Activated CD4-positive, alpha-beta memory T cell treated with anti-CD3 and anti-CD28 coated beads, Interleukin-2, amount 10 ng/mL, durations not matched to agents 7 days and 5 days (primary cell): ENCODE data around the gene PHC2. TPM values are rescaled to one million over a fixed set of nuclear protein-coding genes. Genes with fewer than 3 reads are reported as not detected.

Experiments
- CTCF ChIA-PET: fragments of 350-600 bp; sonication (Branson Sonifier 250); formaldehyde crosslinking; loops from one replicate; lab custom pipeline; 2021; ENCODE audit warnings: antibody characterized with exemption, inconsistent platforms; lab: Charles Lee
- POLR2A ChIA-PET: fragments of 350-600 bp; sonication (Branson Sonifier 250); formaldehyde crosslinking; loops from one replicate; lab custom pipeline; 2021; ENCODE audit warnings: antibody characterized with exemption; lab: Charles Lee
- DNase-seq: peaks from one replicate; pipeline ENCODE4 v3.0.0-alpha.2; 2020
- H3K27ac Mint-ChIP-seq: one replicate; pipeline ENCODE4 v1.8.0; 2021; ENCODE audit warnings: mild to moderate bottlenecking, mixed read lengths
- H3K27me3 Mint-ChIP-seq: one replicate; pipeline ENCODE4 v1.8.0; 2021; ENCODE audit warnings: mixed read lengths
- H3K36me3 Mint-ChIP-seq: one replicate; pipeline ENCODE4 v1.8.0; 2021; ENCODE audit warnings: low read depth, mixed read lengths
- H3K4me1 Mint-ChIP-seq: one replicate; pipeline ENCODE4 v1.8.0; 2021; ENCODE audit warnings: mixed read lengths
- H3K4me3 Mint-ChIP-seq: one replicate; pipeline ENCODE4 v1.8.0; 2021; ENCODE audit warnings: mild to moderate bottlenecking, mixed read lengths
- H3K9me3 Mint-ChIP-seq: one replicate; pipeline ENCODE4 v1.8.0; 2021; ENCODE audit warnings: mixed read lengths
- total RNA-seq, 2 experiments: library from RNA; stranded (reverse); gene quantifications; one replicate each; pipeline ENCODE4 v1.2.3, GENCODE V29; 2021

The PHC2 gene
- total RNA-seq, 2 experiments from 2014 or later: 41.3 to 42.9 TPM

DNA sequence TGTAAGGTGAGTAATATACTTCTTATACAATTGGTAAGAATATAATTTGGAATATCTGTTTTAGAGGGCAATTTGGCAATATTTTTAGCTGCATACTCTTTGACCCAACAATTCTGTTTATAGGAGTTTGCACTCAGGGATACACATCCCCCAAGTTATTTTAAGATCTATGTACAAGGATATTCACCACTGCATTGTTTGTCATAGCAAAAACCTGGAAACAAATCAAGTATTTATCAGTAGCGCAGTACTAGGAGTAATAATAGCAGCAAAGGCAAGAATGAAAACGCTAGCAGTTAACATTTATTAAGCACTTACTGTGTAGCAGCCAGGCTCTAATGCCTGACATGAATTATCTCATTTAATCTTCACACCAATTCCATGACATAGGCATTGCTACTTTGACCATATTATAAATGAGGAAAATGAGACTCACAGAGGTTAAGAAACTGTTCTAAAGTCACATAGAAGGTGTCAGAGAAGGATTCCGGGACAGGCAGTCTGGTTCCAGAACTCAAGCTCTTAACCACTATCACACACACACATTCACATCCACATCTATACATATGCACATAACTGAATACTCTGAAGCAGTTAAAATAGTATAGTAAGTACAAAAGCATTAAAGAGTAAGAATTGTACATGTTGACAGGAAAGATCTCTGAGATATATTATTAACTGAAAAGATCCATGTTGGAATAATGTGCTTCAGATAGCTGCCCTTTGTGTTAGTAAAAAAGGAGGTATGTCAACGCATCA is 30.6 kb downstream of the PHC2 start:
- peaks cover 8% of the 10 kb centered on the region for H3K4me1 Mint-ChIP-seq
- no peak overlapping the region for H3K27ac Mint-ChIP-seq
- CTCF ChIA-PET: interaction anchor here (1.3 kb wide), 1 partner anchor 71 kb away, joined by 4 read pairs; no protein-coding TSS in a partner anchor
- POLR2A ChIA-PET: no interaction called here
- no peaks in the 10 kb centered on the region for H3K36me3 Mint-ChIP-seq
- no peaks in the 10 kb centered on the region for H3K9me3 Mint-ChIP-seq
- H3K27me3 Mint-ChIP-seq: peaks cover 24% of the 10 kb centered on the region
- DNase-seq: no peak
- H3K4me3 Mint-ChIP-seq: no peak overlapping the region

DNA sequence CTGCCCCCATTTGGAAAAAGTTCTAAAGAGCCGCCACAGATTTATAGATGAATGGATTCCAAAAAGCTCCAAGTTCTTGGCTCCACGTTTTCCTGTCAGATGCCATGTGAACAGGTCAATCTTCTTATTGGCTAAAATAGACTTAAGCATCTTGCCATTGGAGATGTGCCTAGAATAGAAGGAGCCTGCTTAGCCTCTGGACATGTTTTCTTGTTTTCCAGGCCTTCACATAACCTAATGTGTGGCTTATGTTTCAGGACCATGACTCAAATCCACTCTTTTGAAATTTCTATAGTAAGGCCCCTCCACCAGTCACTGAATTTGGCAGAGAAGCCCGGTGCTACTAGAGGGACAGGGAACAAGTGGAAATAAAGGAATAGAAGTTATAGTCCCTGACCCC is 31.5 kb downstream of the PHC2 start:
- H3K9me3 Mint-ChIP-seq: no peaks in the 10 kb centered on the region
- ChIA-PET POLR2A (no interaction called here), CTCF (no interaction called here)
- no peak for DNase-seq
- no peak overlapping the region for H3K4me3 Mint-ChIP-seq
- peaks cover 22% of the 10 kb centered on the region for H3K27me3 Mint-ChIP-seq
- peaks cover 8% of the 10 kb centered on the region for H3K4me1 Mint-ChIP-seq
- H3K27ac Mint-ChIP-seq: no peak overlapping the region
- H3K36me3 Mint-ChIP-seq: no peaks in the 10 kb centered on the region

DNA sequence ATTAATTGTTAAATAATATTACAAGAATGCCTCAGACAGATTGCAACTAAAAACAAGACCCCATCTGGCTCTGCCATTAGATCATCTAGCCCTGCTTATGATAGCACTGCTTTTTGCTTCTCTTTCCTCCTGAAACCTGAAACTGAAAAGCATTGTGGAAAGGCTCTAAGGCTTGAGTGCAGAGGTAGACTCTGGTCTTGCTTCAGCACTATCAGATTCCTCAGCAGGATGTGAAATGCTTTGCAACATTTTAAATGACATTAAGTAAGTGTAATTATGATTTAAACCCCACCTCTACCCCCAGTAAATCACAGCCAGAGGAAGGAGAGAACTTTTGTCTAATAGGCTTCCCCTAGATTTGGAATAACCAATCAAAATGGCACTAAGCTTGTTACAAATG is 32.9 kb downstream of the PHC2 start:
- no peaks in the 10 kb centered on the region for H3K36me3 Mint-ChIP-seq
- CTCF ChIA-PET: no interaction called here
- H3K27me3 Mint-ChIP-seq: peaks cover 20% of the 10 kb centered on the region
- H3K4me1 Mint-ChIP-seq: peaks cover 8% of the 10 kb centered on the region
- no peak overlapping the region for H3K4me3 Mint-ChIP-seq
- no peak overlapping the region for H3K27ac Mint-ChIP-seq
- POLR2A ChIA-PET: no interaction called here
- no peaks in the 10 kb centered on the region for H3K9me3 Mint-ChIP-seq
- DNase-seq: no peak

DNA sequence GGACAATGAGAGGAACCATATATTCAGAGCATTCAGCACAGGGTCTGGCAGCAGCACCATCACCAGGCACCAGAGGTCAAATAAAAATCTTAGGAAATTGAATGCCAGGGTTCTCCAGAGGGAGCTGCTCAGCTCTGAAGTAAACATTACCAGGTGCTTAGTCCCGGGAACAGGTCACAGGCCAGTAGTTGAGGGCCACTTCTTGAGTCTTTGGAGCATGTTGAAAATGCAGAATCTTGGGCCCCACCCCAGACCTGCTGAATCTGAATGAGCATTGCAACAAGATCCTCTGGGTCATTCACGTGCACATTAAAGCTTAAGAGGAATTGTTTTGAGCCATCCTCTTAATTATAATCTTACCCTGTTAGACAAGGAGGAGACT is 33.8 kb downstream of the PHC2 start:
- POLR2A ChIA-PET: no interaction called here
- peaks cover 20% of the 10 kb centered on the region for H3K27me3 Mint-ChIP-seq
- H3K4me3 Mint-ChIP-seq: no peak overlapping the region
- CTCF ChIA-PET: interaction anchor here (0.6 to 1.0 kb wide), 3 partner anchors 9 to 102 kb away, joined by 3 to 5 read pairs (median 3); no protein-coding TSS in a partner anchor
- no peak for DNase-seq
- H3K27ac Mint-ChIP-seq: no peak overlapping the region
- H3K9me3 Mint-ChIP-seq: no peaks in the 10 kb centered on the region
- H3K4me1 Mint-ChIP-seq: peaks cover 8% of the 10 kb centered on the region
- no peaks in the 10 kb centered on the region for H3K36me3 Mint-ChIP-seq

DNA sequence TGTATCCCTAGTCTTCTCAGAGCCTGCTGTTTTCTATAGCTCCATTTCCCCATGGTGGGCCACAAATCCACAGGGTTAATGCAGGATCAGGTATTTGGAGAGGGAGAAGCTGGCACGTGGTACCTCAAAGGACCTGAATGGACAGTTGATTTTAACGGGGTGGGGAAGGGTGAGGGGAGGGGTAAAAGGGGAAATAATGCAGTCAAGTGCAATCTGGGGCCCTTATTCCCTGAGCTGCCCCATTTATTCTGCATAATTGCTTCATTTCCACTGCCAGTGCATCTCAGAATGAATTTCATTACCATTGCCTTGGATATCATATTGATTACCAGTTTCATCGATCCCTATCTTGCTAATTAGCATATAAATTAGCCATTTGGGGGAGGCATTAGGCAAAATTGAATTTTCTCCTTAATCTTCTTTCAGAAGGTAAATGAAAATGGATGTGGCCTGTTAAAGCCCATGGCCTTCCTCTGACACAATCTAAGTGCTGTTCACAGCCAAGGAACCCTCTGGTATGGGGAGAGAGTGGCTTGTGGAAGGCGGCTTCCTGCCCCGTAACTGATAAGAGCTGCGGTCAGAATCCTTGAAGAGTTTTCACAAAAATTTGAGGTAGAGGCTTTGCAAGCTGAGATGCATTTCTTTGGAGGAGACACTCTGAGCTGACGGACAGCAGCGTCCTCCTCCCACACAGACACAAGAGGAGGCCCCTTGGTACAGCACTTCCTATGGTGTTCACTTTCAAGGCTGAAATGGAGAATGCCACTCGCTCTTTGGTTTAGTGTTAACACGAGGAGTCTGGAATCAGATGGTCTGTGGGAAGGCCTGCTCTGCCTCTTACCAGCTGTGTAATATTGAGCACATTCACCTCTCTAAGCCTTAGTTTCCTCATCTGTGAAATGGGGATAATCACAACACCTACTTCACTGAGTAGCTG is 34.4 kb downstream of the PHC2 start:
- CTCF ChIA-PET: interaction anchor here (1.0 kb wide), 2 partner anchors 73 to 101 kb away, joined by 3 to 5 read pairs; no protein-coding TSS in a partner anchor
- no peaks in the 10 kb centered on the region for H3K36me3 Mint-ChIP-seq
- peaks cover 26% of the 10 kb centered on the region for H3K27me3 Mint-ChIP-seq
- POLR2A ChIA-PET: no interaction called here
- no peaks in the 10 kb centered on the region for H3K9me3 Mint-ChIP-seq
- H3K4me3 Mint-ChIP-seq: no peak overlapping the region
- peaks cover 8% of the 10 kb centered on the region for H3K4me1 Mint-ChIP-seq
- DNase-seq: no peak
- H3K27ac Mint-ChIP-seq: no peak overlapping the region

DNA sequence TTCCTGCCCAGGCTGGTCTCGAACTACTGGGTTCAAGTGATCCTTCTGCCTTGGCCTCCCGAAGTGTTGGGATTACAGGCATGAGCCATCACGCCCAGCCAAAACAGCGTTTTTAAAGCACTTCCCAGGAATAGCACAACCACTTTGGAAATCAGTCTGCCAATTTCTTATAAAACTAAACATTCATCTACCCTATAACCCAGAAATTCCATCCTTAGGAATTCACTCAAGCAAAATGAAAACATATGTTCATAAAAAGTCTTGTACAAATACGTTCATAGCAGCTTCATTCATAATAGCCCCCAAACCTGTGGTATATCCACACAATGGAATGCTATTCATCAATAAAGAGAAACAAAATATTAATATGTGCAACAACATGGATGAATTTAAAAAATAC is 36.1 kb downstream of the PHC2 start:
- Mint-ChIP-seq H3K27ac (no peak overlapping the region), H3K27me3 (peaks cover 29% of the 10 kb centered on the region), H3K4me1 (peaks cover 8% of the 10 kb centered on the region), H3K9me3 (no peaks in the 10 kb centered on the region), H3K4me3 (no peak overlapping the region), H3K36me3 (no peaks in the 10 kb centered on the region)
- DNase-seq: no peak
- ChIA-PET POLR2A (no interaction called here), CTCF (no interaction called here)

DNA sequence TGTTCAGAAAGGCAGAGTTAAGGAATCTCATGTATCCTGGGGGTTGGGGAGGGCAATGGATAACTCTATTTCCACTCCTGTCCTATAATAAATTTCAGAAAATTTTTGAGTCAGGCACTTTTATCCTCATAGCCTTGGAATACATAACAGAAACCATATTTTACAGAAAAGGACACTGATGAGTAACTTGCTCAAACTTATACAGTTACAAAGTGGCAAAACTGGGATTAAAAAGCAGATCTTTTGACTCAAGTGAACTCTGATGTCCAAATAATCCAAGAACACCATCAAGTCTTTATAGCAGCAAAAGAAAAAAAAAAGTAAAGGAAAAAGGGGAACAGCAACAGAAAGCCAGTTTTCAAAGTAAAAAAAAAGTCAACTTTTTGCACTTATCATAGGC is 36.9 kb downstream of the PHC2 start:
- ChIA-PET POLR2A (no interaction called here), CTCF (no interaction called here)
- Mint-ChIP-seq H3K9me3 (no peaks in the 10 kb centered on the region), H3K27me3 (peaks cover 27% of the 10 kb centered on the region), H3K27ac (no peak overlapping the region), H3K36me3 (no peaks in the 10 kb centered on the region), H3K4me1 (peaks cover 8% of the 10 kb centered on the region), H3K4me3 (no peak overlapping the region)
- DNase-seq: no peak

DNA sequence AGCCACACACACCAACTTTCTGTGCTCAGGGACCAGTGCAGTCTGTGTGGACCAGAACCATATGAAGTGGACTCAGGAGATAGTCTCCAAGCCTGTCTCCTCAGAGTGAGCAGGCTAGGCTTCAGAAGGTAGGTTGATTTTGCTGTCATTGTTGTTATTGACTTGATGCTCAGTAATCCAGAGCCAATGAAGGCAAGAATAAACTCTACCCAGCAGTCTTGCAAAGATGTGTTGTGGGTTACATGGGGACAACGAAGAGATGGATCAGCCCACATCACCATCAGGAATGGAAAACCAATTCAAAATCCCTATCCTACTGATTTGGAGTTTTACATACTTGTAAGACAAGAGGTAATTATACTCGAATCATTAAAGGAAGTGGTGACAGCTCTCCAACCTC is 37.4 kb downstream of the PHC2 start:
- ChIA-PET CTCF (no interaction called here), POLR2A (no interaction called here)
- Mint-ChIP-seq H3K36me3 (no peaks in the 10 kb centered on the region), H3K9me3 (no peaks in the 10 kb centered on the region), H3K27ac (no peak overlapping the region), H3K4me3 (no peak overlapping the region), H3K27me3 (peaks cover 23% of the 10 kb centered on the region), H3K4me1 (peaks cover 8% of the 10 kb centered on the region)
- DNase-seq: no peak

DNA sequence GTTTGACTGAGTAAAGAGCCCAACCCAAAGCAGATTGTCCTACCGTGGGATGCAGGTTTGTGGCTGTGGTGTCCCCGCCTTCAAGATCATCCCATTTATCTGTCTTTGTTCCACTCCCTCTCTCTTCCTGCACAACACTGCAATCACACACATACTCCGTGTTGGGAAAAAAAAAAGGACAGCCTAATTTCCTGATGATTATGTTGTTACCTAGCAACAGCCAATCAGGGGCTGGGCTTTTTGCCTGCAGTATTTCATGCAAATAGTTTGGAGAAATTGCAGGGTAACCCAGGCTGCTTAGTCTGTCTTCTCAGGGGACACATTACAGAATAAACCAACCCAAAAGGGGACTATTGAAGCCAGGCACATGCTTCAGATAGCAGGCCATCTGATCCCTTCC is 38.3 kb downstream of the PHC2 start:
- H3K4me3 Mint-ChIP-seq: no peak overlapping the region
- no peaks in the 10 kb centered on the region for H3K36me3 Mint-ChIP-seq
- DNase-seq: no peak
- POLR2A ChIA-PET: no interaction called here
- H3K27ac Mint-ChIP-seq: no peak overlapping the region
- no peaks in the 10 kb centered on the region for H3K9me3 Mint-ChIP-seq
- CTCF ChIA-PET: no interaction called here
- H3K27me3 Mint-ChIP-seq: peaks cover 22% of the 10 kb centered on the region
- peaks cover 8% of the 10 kb centered on the region for H3K4me1 Mint-ChIP-seq

DNA sequence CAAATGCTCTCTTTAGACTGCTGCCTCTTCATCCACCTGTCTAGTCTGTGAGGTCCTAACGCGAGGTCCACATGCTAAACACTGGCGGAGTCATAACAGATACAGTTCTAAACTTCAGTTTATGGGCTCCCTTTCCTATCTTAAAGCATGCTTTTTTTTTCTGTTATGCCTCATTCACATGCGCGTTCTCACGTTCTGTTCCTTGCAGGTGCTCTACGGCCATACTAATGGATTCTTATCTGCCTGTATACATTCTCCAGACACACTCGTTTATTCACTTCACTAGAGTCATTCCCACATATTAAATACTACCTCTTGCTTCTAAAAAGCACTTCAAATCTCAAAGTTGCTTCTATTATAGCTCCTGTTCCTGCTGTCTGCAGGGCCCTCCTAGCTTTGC is 38.7 kb downstream of the PHC2 start:
- Mint-ChIP-seq H3K4me3 (no peak overlapping the region), H3K9me3 (no peaks in the 10 kb centered on the region), H3K27ac (no peak overlapping the region), H3K27me3 (peaks cover 22% of the 10 kb centered on the region), H3K4me1 (peaks cover 8% of the 10 kb centered on the region), H3K36me3 (no peaks in the 10 kb centered on the region)
- DNase-seq: no peak
- CTCF ChIA-PET: interaction anchor here (0.7 kb wide), 1 partner anchor 521 kb away, joined by 4 read pairs; no protein-coding TSS in a partner anchor
- POLR2A ChIA-PET: no interaction called here

DNA sequence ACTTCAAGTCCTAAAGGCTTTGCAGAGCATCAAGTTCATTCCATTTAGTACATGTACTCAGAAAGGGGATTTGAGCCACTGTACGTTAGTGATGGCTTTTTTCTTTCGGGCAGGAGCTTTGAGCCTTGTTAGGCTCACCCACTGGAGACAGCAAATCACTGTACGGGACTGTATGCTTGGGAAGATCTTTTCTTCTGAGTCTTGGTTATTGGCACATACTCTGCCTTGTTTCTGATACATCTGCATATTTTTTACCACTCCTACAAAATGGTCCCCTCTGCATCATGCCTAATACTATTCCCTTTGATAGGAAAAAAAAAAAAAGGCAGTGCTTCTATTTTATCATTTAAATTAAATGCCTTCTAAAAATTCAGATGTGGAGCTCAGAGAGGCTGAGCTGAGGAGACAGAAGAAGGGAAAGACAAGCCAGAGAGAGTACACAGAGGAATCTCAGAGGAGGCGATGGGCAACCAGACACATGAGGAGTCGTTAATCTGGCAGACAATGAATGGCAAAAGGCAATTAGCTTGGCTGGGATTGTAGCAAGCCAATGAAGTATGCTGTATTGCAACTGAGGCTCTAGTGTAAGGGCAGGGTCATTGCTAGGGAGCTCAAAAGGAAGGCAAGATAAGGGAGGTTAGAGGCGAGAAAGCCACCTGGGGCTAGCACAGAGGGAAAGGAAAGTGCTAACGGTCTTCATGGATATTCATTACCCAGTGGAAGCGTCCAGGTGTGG is 39.4 kb downstream of the PHC2 start:
- no peak overlapping the region for H3K4me3 Mint-ChIP-seq
- CTCF ChIA-PET: interaction anchor here (0.7 to 2.5 kb wide), 2 partner anchors 79 to 520 kb away, joined by 4 to 7 read pairs; no protein-coding TSS in a partner anchor
- no peaks in the 10 kb centered on the region for H3K36me3 Mint-ChIP-seq
- H3K27me3 Mint-ChIP-seq: peaks cover 22% of the 10 kb centered on the region
- peaks cover 3% of the 10 kb centered on the region for H3K4me1 Mint-ChIP-seq
- H3K9me3 Mint-ChIP-seq: no peaks in the 10 kb centered on the region
- POLR2A ChIA-PET: no interaction called here
- no peak for DNase-seq
- H3K27ac Mint-ChIP-seq: no peak overlapping the region

DNA sequence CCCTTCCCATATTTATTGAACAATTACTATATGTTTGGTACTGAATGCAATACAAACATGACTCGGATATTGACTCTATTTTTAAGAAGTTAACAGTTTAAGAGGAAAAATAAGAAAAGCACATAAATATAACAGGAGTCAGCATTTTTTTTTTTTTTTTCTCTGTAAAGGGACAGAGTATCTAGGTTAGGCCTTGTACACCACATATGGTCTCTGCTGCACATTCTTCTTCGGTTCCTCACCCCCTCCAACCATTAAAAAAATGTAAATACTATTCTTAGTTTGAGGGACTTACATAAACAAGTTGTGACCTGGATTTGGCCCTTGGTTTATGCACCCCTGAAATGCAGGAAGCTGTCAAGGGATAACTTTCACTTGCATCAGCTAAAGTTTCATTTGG is 40.4 kb downstream of the PHC2 start:
- Mint-ChIP-seq H3K4me3 (no peak overlapping the region), H3K36me3 (no peaks in the 10 kb centered on the region), H3K27ac (no peak overlapping the region), H3K27me3 (peaks cover 22% of the 10 kb centered on the region), H3K9me3 (no peaks in the 10 kb centered on the region), H3K4me1 (no peaks in the 10 kb centered on the region)
- no peak for DNase-seq
- POLR2A ChIA-PET: no interaction called here
- CTCF ChIA-PET: interaction anchor here (2.5 kb wide), 1 partner anchor 80 kb away, joined by 7 read pairs; no protein-coding TSS in a partner anchor
